ENCODE data around the gene ENAH.
"Not testable (repeated sequence)": the region's sequence is repeated elsewhere in the genome, so short reads cannot be mapped to it uniquely, and the experiment has no call there.

Gene ENAH

GRCh38 chr1:225650179-225650578, 2.7 kb downstream of the ENAH start:
- no peak for DNase-seq

GRCh38 chr1:225645194-225645895, 7.6 kb downstream of the ENAH start:
- DNase-seq: no peak

GRCh38 chr1:225644666-225645065, 8.3 kb downstream of the ENAH start:
- DNase-seq: no peak

- no peak for DNase-seq
Measured at GRCh38 chr1:225642177-225642576, 10.7 kb downstream of the ENAH start.

GRCh38 chr1:225638853-225639252, 14.1 kb downstream of the ENAH start:
- no peak for DNase-seq

GRCh38 chr1:225637651-225638199, 15.2 kb downstream of the ENAH start:
- no peak for DNase-seq

- not testable (repeated sequence) for DNase-seq
Measured at GRCh38 chr1:225636992-225637391, 15.9 kb downstream of the ENAH start.

GRCh38 chr1:225635649-225636048, 17.3 kb downstream of the ENAH start:
- no peak for DNase-seq

GRCh38 chr1:225632836-225633235, 20.1 kb downstream of the ENAH start:
- DNase-seq: not testable (repeated sequence)

GRCh38 chr1:225631021-225631663, 21.8 kb downstream of the ENAH start:
- no peak for DNase-seq

GRCh38 chr1:225629483-225629882, 23.4 kb downstream of the ENAH start:
- no peak for DNase-seq

GRCh38 chr1:225628794-225629193, 24.1 kb downstream of the ENAH start:
- not testable (repeated sequence) for DNase-seq

GRCh38 chr1:225627304-225627947, 25.5 kb downstream of the ENAH start:
- no peak for DNase-seq

- DNase-seq: no peak
Measured at GRCh38 chr1:225626698-225627097, 26.2 kb downstream of the ENAH start.

GRCh38 chr1:225617956-225618355, 35.0 kb downstream of the ENAH start:
- no peak for DNase-seq

GRCh38 chr1:225617479-225617878, 35.4 kb downstream of the ENAH start:
- no peak for DNase-seq

GRCh38 chr1:225615403-225615790, 37.5 kb downstream of the ENAH start:
- DNase-seq: not testable (repeated sequence)

- no peak for DNase-seq
Measured at GRCh38 chr1:225613006-225613405, 39.9 kb downstream of the ENAH start.

GRCh38 chr1:225612287-225612686, 40.6 kb downstream of the ENAH start:
- DNase-seq: no peak

- DNase-seq: no peak
Measured at GRCh38 chr1:225611537-225612223, 41.2 kb downstream of the ENAH start.

- no peak for DNase-seq
Measured at GRCh38 chr1:225610539-225610938, 42.4 kb downstream of the ENAH start.
